Urinary bladder (tissue), 4 donors: Measurements from ENCODE around the gene VMA21. TPM values are rescaled to one million over a fixed set of nuclear protein-coding genes. Genes with fewer than 3 reads are reported as not detected.
A peak's percentile ranks its signal among the peaks of the same experiment; 100 is the strongest.

Source experiments
- DNase-seq: peaks from one replicate; pipeline ENCODE4 v3.0.0-alpha.2; 2015; ENCODE audit errors: extremely low spot score
- H3K27ac ChIP-seq: one replicate; pipeline ENCODE4 v1.5.1; 2013; ENCODE audit warnings: low read depth, mild to moderate bottlenecking, moderate library complexity
- H3K36me3 ChIP-seq: one replicate; pipeline ENCODE4 v1.6.1; 2013; ENCODE audit warnings: mild to moderate bottlenecking, moderate library complexity; ENCODE audit not compliant: insufficient read depth
- H3K4me1 ChIP-seq: one replicate; pipeline ENCODE4 v1.6.1; 2013; ENCODE audit warnings: mild to moderate bottlenecking, moderate library complexity; ENCODE audit not compliant: insufficient read depth
- H3K4me3 ChIP-seq: one replicate; pipeline ENCODE4 v1.5.1; 2013; ENCODE audit warnings: low read depth, low read length
- WGBS: extraction: QIAGEN DNeasy Blood & Tissue Kit; methylation state at CpG from one replicate; pipeline ENCODE4 v1.1.7; 2013; 5-methylcytosine and 5-hydroxymethylcytosine counted together
- polyA plus RNA-seq: library from polyadenylated mRNA; stranded (reverse); fragments of 200-250 nt; gene quantifications from one replicate; pipeline ENCODE4 v1.2.3, GENCODE V29; 2013
- total RNA-seq: library from RNA; depleted of rRNA; stranded (reverse); fragments of >200 nt; gene quantifications from one replicate; pipeline ENCODE4 v1.2.3, GENCODE V29; 2014
- donor health status: healthy with polysubstance abuse.
- donor health status: healthy.

Gene VMA21, protein sequence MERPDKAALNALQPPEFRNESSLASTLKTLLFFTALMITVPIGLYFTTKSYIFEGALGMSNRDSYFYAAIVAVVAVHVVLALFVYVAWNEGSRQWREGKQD
- total RNA-seq: 59.1 TPM
- 7.2 TPM for polyA plus RNA-seq

DNA sequence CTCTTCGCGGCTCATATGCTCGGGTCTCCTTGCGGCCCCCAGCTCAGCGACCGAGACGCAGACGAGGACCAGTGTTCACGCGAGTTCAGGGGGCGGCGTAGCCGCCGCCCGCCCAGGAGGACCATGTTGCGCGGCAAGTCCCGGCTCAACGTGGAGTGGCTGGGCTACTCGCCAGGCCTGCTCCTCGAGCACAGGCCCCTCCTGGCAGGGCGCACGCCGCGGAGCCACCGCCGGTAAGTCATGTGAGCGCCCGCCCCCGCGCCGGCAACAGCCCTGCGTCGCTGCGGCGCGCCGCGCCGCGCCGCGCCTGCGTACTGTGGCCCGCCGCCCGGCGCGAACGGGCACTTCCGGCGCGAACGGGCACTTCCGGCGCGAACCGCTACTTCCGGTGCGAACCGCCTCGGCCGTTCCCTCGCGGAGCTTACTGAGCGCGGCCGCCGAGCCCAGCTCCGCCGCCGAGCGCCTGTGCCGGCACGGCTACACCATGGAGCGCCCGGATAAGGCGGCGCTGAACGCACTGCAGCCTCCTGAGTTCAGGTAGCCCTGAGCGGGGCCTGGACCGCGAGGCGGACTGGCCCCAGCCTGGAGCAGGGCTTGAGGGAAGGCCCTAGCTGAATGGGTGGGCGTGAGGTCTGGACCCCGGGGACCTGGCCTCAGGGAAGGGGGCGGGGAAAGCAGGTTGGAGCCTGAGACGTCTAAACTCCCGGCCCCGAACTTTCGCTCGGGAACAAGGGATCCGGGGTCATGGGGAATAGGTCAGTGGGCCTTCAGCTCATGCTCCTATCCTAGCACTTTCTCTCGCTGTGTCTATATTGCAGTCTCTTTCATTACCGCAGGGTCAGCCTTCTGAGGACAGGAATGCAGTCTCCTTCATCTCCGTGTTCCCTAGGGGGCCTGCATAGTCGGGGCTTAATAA lies at the start of gene VMA21:
Gene VMA21, plus strand, starts transcription at position 382 of the 916 bp plus-strand sequence. Its CDS starts 103 bp downstream, at position 485.
- H3K4me1 ChIP-seq: no peaks in the 10 kb centered on the region
- under 1% methylated on average over 95 of the region's 97 CpGs for WGBS
- H3K36me3 ChIP-seq: no peaks in the 10 kb centered on the region
- H3K4me3 ChIP-seq: peak within 1 kb of the TSS; percentile 75
- peak within 1 kb of the TSS; percentile 95 for H3K27ac ChIP-seq
- DNase-seq: peak; percentile 10

DNA sequence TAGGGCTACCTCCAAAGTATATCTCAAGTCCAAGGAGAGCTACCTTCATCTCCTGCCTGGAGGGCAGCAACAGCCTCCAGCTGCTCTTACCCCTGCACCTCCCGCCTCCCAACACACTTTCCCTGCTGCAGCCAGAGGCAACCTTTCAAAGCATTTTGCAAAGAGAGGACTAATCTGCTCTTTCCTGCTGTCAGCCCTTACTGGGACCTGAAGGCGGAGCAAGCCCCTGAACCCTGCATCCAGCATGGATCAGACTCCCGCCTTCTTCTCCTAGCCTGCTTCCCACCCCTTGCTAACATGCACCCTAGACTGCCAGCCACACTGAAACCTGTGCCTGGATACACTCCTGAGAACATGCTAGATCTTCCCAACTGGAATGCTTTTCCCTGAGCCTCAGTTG lies 37.7 kb upstream of the VMA21 start:
- Histone ChIP-seq H3K27ac (no peak overlapping the region), H3K36me3 (no peaks in the 10 kb centered on the region), H3K4me1 (no peaks in the 10 kb centered on the region), H3K4me3 (no peak overlapping the region)
- no peak for DNase-seq
- 47% methylated on average over 3 of the region's 3 CpGs for WGBS

DNA sequence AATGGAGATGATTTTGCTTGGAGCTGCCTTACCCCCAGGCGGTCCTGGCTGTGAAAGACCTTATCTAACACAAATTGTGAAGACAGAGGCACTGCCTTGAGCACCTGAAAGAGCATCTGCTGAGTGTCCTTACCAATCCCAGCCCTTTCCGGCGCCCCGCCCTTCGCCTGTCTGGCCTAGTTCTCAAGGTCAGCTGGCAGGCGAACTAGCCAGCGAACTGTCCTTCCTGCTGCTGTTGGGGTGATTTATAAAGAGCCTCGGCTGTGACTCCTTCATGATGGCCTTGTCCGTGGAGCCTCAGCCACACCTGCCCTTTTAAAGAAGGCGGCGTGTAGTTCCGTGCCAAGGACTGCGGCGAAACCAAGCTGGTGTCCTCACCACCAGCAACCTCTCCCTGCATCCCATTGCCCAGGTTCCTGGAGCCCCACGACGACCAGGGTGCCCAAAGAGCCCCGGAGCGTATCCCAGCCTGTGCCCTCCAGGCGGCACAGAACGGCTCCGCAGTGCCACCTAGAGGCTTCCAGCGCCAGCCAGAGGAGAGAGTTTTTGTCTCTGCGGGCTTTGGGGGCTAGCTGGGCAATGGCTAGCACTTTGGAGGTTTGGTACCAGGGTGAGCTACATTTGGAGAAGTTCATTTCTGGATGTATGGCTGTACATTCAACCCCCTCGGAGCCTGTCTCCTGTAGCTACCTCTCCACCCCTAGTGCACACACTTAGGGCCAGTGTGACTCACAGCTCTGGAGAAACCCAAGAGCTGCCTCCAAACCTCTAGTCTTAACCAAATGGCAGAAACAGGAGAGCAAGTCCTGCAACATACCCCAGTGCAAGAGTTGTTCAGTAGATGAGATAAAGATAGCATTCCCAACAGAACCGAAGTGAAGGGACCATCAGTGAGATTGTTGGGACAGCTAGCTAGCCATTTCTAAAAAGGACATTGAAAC lies 36.8 kb upstream of the VMA21 start:
- H3K27ac ChIP-seq: no peak overlapping the region
- H3K4me3 ChIP-seq: no peak overlapping the region
- no peaks in the 10 kb centered on the region for H3K36me3 ChIP-seq
- no peak for DNase-seq
- no peaks in the 10 kb centered on the region for H3K4me1 ChIP-seq
- WGBS: 8% methylated on average over 25 of the region's 25 CpGs

DNA sequence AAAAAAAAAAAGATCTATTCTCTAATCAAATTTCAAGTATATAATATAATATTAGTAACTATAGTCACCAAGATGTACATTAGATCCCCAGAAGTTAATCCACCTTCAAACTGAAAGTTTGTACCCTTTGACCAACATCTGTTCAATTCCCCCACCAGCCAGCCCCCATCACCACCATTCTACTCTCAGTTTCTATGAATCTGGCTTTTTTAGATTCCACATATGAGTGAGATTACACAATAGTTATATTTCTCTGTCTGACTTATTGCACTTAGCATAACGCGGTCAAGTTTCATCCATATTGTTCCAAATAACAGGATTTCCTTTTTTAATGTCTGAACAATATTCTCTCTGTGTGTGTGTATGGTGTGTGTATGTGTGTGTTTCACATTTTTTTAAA lies 33.7 kb upstream of the VMA21 start:
- Histone ChIP-seq H3K36me3 (no peaks in the 10 kb centered on the region), H3K4me3 (no peak overlapping the region), H3K27ac (no peak overlapping the region), H3K4me1 (no peaks in the 10 kb centered on the region)
- DNase-seq: no peak
- 86% methylated on average over 2 of the region's 2 CpGs for WGBS

DNA sequence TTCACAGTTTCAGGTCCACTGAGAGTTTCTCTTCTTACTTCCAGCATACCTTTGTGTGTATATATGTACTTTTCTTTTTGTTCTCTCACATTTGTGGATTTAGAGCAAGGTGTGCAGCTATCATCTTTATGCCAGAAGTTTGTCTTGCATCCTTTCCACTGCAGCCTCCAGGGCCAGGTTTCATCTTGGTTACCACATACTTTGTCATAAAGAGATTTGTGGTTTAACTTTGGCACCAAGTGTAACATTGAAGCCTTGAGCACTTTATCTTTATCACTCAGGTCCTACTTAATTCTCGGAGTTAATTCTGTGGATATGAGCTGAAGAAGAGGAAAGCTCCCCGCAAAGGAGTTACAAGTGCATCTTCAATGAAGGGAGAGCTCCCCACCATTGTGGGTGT lies 31.4 kb upstream of the VMA21 start:
- WGBS: 71% methylated on average over 2 of the region's 2 CpGs
- H3K27ac ChIP-seq: no peak overlapping the region
- no peak for DNase-seq
- H3K36me3 ChIP-seq: no peaks in the 10 kb centered on the region
- no peak overlapping the region for H3K4me3 ChIP-seq
- H3K4me1 ChIP-seq: no peaks in the 10 kb centered on the region

DNA sequence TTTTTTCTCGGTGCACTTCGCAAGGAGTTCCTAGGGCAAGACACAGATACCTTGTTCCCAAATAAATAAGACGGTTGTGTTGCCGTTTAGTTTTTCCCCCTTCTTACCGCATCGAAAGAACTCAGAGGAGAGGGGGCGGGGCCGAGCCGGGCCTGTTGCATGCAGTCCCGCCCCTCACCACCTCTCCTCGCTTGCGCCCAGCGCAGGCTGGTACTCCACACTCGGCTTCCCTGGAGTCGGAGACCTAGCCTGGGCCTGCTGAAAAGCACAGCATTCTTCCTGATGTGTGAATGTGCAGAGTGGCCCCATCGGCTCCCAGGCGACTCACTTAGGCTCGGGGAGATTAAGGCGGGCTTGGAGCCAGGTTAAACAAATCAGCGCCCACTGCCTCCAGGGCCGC lies 26.1 kb upstream of the VMA21 start:
- Histone ChIP-seq H3K4me3 (no peak overlapping the region), H3K4me1 (no peaks in the 10 kb centered on the region), H3K36me3 (no peaks in the 10 kb centered on the region), H3K27ac (no peak overlapping the region)
- DNase-seq: no peak
- WGBS: 15% methylated on average over 21 of the region's 21 CpGs

DNA sequence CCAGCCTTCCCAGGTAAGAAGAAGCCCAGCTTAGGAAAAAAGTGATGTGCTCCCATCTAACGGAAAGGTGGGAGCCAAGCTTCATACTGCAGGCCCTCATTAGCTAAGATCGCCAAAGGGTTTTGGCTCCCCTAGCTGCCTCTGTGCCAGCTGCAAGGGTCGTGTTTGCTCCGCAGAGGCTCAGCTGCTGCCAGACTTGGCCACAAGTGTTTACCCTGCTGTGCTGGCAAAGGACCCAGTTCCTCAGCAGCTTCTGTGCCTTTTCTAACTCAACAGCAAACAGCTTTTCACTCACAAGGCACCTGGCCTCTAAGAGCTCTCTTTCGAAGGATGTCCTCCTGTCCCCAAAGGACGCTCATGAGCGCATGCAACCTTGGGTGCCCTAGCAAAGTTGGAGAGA lies 12.2 kb upstream of the VMA21 start:
- H3K4me3 ChIP-seq: no peak overlapping the region
- H3K27ac ChIP-seq: no peak overlapping the region
- 67% methylated on average over 7 of the region's 7 CpGs for WGBS
- DNase-seq: no peak
- H3K4me1 ChIP-seq: no peaks in the 10 kb centered on the region
- no peaks in the 10 kb centered on the region for H3K36me3 ChIP-seq

DNA sequence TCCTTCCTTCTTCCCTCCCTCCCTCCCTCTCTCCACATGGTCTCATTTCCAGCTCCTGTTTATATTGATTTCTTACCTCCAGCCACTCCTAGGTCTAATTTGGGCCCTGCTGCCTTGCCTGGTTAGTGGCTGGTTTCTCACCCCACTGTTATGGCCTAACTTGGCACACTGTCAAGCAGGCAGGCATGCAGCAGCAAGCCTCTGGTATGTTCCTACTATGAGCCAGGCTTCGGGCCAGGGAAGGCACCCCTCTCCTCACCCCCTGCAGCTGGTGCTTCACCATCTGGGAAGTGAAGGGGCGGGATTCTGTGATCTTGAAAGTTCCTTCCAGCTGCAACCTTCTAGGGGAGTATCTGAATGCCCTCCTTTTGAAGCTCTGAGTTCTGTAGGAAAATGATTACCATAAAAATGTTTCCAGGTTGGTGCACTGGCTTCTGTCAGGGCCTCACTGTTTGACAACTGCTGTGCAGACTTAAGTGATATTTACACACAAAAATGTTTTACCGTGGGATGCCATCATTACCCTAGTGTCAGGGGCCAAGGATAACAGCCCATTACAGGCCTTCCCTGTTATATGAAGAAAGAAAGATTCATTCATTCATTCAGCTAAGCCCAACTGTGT lies 10.1 kb upstream of the VMA21 start:
- H3K4me3 ChIP-seq: no peak overlapping the region
- no peak for DNase-seq
- H3K27ac ChIP-seq: no peak overlapping the region
- no peaks in the 10 kb centered on the region for H3K36me3 ChIP-seq
- WGBS: 30% methylated on average over 3 of the region's 3 CpGs
- H3K4me1 ChIP-seq: no peaks in the 10 kb centered on the region

DNA sequence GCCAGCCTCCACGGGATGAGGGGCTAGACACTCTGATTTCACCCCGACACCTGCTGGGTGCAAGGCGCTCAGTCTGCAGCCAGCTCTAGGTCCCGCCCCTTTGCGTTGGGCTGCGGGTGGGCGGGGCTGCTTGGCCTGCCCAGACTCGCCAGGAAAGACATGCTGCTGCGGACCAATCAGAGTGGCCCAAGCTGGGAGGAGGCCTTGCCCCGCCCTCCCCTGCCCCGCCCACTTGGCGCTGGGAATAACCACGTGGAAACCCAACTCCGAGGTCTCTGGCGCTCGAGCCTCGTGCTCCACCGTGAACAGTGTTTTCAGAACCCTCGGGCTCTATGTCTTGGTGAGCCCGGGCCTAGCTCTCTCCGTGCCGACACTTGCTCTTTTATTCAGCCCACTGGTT lies 5.3 kb upstream of the VMA21 start:
- H3K4me3 ChIP-seq: no peak overlapping the region
- DNase-seq: no peak
- 92% methylated on average over 22 of the region's 22 CpGs for WGBS
- no peaks in the 10 kb centered on the region for H3K36me3 ChIP-seq
- H3K27ac ChIP-seq: no peak overlapping the region
- no peaks in the 10 kb centered on the region for H3K4me1 ChIP-seq

DNA sequence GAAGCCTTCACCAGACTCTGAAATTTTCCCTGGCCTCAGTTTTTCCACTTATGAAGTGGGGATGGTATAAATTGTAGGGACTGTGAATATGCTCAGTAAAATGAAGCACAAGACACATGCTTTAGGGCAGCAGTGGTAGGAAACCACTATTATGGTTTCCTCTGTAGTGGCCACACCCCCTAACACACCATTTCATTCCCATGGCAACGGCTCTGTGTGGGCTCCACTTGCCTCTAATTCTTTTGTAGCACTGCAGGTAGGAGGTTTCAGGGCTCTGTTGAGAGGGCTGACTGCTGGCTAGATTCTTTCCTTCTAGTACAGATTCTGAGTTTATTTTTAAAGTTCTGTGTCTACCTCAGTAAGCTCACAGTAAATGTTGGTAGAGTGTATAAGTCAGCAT lies 3.5 kb upstream of the VMA21 start:
- H3K4me1 ChIP-seq: no peaks in the 10 kb centered on the region
- H3K27ac ChIP-seq: no peak overlapping the region
- 39% methylated on average over 1 of the region's 1 CpG for WGBS
- H3K4me3 ChIP-seq: no peak overlapping the region
- DNase-seq: no peak
- H3K36me3 ChIP-seq: no peaks in the 10 kb centered on the region

DNA sequence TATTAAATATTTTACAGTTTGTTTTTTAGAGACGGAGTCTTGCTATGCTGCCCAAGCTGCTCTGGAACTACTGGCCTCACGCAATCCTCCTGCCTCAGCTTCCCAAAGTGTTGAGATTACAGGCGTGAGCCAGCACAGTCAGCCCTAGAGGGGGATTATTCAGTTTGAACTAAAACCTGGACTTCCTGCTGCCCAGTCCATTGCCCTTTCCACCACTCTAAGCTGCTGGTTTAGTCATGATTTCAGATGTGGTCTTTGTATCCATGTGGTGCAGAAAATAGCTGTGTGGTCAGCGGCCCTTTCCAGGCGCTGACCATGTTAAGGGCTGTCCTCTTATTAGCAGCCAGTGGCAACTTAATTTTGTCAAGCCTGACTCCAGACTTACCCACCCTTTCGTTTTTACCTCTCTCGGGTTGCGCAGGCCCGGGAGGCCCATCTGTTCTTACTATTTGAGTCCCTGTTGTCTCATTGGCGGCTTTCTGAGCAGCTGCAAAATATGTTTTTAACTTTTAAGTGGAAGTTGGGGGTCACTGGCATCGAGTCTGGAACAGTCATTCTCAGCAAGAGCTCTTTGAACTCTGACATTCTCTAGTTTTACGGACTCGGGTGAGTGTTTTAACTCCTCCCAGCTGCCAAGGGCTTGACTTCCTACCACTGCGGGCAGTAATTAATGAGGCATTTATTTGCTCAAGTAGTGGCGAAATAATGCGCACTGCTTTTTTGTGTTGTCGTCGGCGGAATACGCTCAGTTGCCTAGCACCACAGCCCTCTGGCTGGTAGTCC lies 773 bp upstream of the VMA21 start:
- Histone ChIP-seq H3K4me1 (no peaks in the 10 kb centered on the region), H3K36me3 (no peaks in the 10 kb centered on the region), H3K27ac (peak overlapping the region; percentile 95), H3K4me3 (peak overlapping the region; percentile 75)
- WGBS: 18% methylated on average over 20 of the region's 20 CpGs
- peak; percentile 8 for DNase-seq

DNA sequence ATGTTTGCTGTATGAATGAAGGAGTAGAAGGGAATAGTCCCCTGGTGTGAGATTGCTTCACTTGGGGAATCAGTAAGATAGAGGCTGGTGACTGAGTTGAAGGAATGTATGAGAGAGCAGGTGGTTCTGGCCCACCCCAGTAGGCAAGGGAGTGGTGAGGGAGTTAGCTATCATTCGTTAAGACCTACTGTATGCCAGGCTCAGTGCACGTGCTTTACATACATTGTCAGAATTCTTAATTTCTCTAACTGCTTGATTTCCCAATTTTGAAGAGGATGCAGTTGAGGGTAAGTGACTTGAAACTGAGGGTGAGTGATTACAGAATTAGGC lies 700 bp downstream of the VMA21 start:
- 2% methylated on average over 2 of the region's 2 CpGs for WGBS

DNA sequence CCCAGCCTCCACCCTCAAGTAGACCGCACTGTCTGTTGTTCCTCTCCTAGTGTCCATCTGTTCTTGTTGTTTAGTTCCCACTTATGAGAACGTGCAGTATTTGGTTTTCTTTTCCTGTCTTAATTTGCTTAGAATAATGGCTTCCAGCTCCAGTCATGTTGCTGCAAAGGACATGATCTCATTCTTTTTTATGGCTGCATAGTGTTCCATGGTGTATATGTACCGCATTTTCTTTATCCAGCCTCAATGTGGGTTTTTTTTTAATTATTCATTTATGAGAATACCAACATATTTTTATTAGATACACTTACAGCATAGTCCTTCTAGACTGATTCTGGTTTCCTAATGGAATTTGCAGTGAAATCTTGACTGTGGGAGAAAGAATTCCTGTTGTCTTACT lies 1.3 kb downstream of the VMA21 start:
- no peak overlapping the region for H3K4me3 ChIP-seq
- DNase-seq: no peak
- no peaks in the 10 kb centered on the region for H3K36me3 ChIP-seq
- no peaks in the 10 kb centered on the region for H3K4me1 ChIP-seq
- 89% methylated on average over 3 of the region's 3 CpGs for WGBS
- no peak overlapping the region for H3K27ac ChIP-seq

More for the DNA sequence above, 700 bp downstream of the VMA21 start:
- H3K36me3 ChIP-seq: no peaks in the 10 kb centered on the region
- peak overlapping the region; percentile 75 for H3K4me3 ChIP-seq
- no peak for DNase-seq
- H3K4me1 ChIP-seq: no peaks in the 10 kb centered on the region
- H3K27ac ChIP-seq: no peak overlapping the region
